Stimulated activated CD8-positive, alpha-beta memory T cell treated with anti-CD3 and anti-CD28 coated beads, Interleukin-12 subunit alpha, Interleukin-12 subunit beta, amount 100 ng/mL, for 1 hour (primary cell): ENCODE data around the gene ZNF516.

Source experiments
- DNase-seq: peaks from one replicate; pipeline ENCODE4 v3.0.0-alpha.2; 2020; ENCODE audit warnings: low read depth

The ZNF516 gene

DNA sequence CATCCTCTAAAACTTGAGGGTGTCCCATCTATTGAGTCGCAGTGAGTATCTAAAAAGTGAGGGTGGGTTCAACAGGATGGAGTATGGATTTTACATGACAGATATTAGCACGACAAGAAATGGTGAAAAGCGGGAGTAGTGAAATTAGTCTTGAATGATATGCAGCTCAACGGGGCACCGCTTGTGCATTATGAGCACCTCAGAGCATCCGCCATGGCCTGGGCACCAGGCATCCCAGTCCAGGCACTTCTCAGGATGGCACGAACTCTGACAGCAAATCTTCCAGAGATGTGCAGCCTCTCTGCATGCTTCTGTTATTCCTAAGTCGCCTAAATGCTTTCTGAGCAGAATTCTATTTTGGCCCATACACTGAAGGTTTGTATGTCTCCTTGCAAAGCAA is 57.1 kb downstream of the ZNF516 start:
- no peak for DNase-seq

DNA sequence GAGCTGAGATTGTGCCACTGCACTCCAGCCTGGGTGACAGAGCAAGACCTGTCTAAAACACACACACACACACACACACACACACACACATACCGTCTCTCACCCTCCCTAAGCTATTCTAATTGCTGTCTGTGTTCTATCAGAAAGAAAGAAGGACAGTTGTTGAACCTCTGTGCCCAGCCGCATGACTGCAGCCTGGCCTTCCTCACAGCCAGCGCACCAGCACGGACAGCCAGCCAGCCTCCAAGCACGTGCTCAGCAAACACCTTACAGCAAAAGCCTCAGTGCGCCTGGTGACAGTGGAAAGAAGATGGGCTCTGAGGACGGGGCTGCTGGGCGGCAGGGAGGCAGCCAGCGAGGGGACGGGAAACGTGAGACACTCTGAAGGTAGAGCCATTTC is 58.0 kb downstream of the ZNF516 start:
- no peak for DNase-seq

- DNase-seq, result no peak
These were observed 58.7 kb downstream of the ZNF516 start for GRCh38 chr18:76436342-76436741.

DNA sequence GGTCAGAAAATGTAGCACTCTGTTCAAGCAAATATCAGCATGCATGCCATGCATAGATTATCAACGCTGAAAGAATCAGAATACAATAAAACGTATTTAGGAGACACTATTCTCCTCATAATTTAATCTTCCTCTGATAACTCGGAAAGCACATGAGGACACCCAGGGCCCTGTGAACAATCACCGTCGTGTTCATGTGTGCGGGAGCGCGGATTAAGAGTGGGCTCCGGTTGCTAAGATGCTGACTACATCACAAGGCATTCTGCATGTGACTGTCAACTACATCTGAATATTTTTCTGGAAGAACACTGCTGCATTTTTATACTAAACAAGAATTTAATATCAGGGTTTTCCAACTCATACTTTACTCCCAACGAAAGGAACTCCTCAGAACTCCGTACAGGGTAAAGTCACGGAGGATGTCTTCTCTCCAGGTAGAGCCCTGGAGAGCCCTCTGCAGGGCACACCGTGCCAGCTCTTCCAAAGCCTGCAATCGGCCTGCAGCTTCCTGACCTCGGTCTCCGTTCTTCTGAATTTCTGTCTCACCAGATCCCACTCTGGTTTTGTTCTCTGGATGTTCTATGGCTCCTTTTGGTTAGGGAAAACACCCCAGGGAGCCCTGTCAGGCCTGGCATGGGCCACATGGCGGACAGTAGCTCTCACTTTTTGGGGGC is 59.6 kb downstream of the ZNF516 start:
- no peak for DNase-seq

DNA sequence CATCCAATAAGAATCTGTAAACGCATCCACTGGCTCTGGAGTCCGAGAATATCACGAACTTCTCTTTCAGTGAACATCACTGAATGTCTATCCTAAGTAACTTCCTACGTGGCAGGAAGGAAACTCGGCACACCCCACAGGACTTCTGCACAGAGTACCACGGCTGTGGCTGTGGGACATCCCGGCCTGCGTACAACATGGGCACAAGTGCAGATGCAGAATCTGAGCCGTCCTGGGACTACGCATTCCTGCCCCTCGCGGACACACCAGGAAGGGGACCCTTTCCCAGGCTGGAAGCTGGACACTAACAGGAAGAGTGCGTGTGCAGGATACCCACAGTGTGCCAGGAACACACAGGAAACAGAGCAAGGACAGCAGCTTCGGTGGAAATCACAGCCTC is 60.6 kb downstream of the ZNF516 start:
- no peak for DNase-seq

DNA sequence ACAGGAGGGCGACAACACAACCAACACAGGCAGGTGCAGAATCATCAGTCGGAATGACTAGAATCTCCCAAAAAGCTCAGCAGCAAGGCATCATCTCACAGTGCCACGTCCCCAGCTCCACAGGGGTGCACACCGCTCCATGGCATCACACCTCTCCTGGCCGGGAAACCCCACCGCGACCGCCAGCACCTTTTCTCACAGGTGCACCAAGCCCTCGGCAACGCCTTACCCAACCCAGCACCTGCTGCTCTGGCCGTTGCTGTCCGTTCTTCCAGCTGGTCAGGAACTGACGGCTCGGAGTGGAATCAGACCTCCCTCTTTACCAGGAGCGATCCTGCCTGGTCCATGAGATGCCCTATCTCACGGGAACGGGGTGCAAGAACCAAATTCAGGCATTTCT is 61.3 kb downstream of the ZNF516 start:
- no peak for DNase-seq

DNA sequence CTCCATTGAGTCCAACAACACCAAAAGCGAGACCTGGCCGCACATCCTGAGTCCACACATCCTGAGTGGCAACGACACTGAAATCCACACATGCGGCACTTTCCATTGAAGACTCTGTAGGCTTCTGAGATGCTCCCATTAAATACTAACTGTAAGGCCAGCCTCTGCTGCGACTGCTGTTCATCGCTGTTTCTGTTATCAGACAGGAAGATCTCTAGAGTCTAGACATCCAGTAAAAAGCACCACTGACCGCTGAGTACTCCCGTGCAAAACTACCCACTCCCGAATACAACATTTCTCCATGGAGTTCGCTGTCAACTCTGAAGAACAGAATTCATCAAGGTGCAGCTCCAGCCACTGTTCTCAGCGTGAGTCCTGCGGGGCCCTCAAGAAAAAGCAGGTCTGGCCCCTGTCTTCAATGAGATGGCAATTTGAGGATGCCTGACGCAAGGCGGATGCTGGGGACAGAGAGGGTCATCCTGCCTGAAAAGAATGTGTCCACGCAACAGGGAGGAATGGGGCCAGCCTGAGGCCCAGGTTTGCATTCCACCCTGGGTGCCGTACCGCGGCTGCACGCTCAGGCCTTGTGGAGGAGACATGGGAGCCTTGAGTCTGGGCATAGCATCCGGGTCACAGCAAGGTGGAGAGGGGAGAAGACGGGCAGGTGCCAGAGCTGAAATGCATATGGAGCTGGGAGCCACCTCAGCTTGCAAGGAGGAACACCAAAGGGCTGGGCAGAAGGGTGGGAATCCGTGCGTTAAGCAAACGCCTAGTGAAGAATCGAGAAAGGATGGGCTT is 61.9 kb downstream of the ZNF516 start:
- DNase-seq, result no peak

GRCh38 chr18:76432274-76432755 is 62.7 kb downstream of the ZNF516 start:
- DNase-seq, result no peak

DNA sequence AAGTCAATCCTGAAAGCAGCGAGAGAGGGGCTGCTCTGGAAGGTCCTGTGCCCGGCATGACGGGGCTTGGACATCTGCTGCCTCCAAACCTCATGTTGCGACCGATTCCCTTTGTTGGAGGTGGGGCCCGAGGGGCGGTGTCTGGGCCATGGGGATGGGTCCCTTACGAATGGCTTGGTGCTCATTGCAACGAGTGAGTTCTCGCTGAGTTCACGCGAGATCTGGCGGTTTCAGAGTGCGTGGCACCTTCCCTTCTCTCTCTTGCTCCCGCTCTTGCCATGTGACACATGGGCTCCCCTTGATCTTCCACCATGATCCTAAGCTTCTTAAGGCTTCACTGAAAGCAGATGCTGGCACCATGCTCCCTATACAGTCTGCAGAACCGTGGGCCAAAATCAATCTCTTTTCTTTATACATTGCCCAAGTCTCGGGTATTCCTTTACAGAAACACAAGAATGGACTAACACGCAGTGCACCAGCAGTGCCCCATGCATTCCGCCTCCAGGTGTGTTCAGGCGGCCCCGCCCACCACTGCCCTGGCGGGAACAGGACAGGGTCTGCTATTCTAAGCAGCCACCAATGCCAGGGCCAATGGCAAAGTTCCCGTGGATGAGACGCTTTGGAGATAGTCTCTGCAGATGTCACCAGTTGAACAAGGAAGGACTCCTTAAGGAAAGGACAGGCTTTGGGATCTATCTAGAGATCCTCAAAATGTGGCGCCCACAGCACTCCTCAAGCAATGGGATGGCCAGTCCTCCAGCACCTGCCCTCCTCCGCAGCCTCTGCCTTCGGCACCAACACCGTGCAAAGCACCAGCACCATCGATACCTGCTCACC is 63.4 kb downstream of the ZNF516 start:
- DNase-seq, result no peak

DNA sequence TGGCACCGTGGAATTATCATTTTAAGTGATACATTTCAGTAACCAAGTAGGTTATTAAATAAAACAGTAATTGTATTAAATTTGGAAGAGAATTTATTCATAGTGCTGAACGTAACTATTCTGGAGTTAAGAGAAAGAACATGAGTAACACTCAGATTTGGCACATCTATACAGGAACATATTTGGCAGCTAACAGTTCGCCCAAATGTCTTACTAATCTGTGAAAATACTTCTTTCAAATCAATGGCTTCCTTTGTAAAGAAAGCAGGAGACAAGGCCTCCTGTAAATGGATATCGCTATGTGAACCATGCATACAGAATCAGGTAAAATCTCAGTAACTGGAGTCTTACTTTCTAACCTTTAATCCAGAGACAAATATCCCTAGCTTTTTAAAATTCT is 64.4 kb downstream of the ZNF516 start:
- DNase-seq, result no peak

- no peak for DNase-seq
These were observed 65.5 kb downstream of the ZNF516 start for GRCh38 chr18:76429262-76430126.

- DNase-seq, result no peak
These were observed 66.4 kb downstream of the ZNF516 start for GRCh38 chr18:76428396-76429261.

DNA sequence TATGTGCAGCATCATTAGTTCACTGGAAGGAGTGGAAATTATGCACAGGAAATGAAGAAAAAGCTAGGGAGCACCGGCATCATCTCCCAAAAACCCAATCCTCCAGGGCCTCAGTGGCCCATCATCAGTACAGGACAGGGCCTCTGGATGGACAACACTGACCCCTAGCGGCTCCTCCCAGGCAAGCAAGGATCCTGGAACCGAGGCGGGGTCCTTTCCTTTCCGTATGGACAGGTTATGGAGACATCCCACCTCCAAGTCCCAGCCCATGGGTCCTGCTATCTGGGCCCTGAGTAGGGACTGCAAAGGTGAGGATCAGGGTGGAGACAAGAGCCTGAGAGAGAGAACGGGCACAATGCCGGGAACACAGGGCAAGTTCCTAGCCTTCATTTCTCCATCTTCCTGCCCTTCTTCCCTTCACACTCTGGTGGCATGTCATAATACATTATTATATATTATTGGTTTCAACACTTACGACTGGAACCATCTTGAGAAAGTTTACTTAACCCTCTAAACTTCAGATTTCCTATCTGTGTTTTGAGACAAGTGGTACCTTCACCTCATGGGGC is 68.2 kb downstream of the ZNF516 start:
- DNase-seq, result no peak

GRCh38 chr18:76425146-76426131 is 69.6 kb downstream of the ZNF516 start:
- DNase-seq, result no peak

- no peak for DNase-seq
These were observed 72.2 kb downstream of the ZNF516 start for GRCh38 chr18:76422838-76423237.

GRCh38 chr18:76422121-76422520 is 72.9 kb downstream of the ZNF516 start:
- DNase-seq, result no peak

DNA sequence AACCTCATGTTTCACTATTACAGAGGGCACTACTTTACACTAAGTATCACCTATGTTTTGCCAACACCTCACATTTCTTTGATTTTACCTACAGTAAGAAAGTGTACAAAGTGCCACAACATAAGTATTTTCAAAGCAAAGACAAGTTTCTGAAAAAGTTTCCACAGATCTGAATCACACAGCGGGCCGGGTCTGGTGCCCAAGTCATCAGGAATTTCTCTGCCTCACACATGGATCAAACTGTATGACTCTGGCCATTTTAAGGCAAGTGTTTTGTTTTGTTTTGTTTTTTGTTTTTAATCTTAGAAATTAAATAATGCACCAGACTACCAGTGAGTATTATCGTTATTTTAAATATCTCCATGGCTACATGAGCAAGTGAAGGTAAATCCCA is 73.4 kb downstream of the ZNF516 start:
- DNase-seq, result no peak

- no peak for DNase-seq
These were observed 74.0 kb downstream of the ZNF516 start for GRCh38 chr18:76420898-76421684.
